Skeletal muscle satellite cell (primary cell): Measurements from ENCODE around the gene GGPS1.

Experiments used
- H3K27me3 ChIP-seq: 2 replicates; pipeline ENCODE4 v1.7.0; 2013; ENCODE audit warnings: low read length; ENCODE audit not compliant: control insufficient read depth, insufficient read depth
- H3K36me3 ChIP-seq: 2 replicates; pipeline ENCODE4 v1.7.0; 2013; ENCODE audit warnings: mild to moderate bottlenecking, control low read depth, low read length; ENCODE audit not compliant: insufficient read depth
- H3K4me1 ChIP-seq: 2 replicates; pipeline ENCODE4 v1.7.0; 2013; ENCODE audit warnings: low read length; ENCODE audit not compliant: control insufficient read depth, insufficient read depth
- H3K4me2 ChIP-seq: 2 replicates; pipeline ENCODE4 v1.7.0; 2013; ENCODE audit warnings: mild to moderate bottlenecking, low read length
- H3K4me3 ChIP-seq: 2 replicates; pipeline ENCODE4 v1.7.0; 2013; ENCODE audit warnings: low read length
- H3K9ac ChIP-seq: 2 replicates; pipeline ENCODE4 v1.7.0; 2013; ENCODE audit warnings: mild to moderate bottlenecking, low read depth, low read length, moderate library complexity
- H3K9me3 ChIP-seq: replicated peaks from 2 replicates; pipeline ENCODE4 v1.7.0; 2013; ENCODE audit warnings: mild to moderate bottlenecking, control low read depth, low read length

The GGPS1 gene

DNA sequence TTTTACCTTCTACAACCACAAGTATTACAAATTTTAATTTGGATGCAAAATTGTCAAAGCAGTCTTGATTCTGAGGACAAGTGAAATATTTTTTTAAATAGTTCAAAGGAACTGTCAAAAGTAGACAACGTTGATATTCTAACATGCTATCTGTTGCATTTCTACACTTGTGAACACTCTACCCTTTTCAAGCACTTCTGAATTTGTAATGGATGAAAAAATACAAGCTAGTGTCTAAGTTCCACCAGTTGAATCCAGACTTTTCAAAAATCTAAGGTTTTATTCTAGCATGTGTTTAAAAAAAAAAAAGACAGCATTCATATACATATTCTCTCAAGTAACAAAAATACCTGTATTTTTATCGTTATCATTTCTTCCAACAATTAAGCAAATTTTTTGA is 2.5 kb upstream of the GGPS1 start:
- Histone ChIP-seq H3K27me3 (no peaks in the 10 kb centered on the region), H3K4me3 (peak overlapping the region; percentile 90), H3K9ac (peak overlapping the region; percentile 93), H3K9me3 (no peaks in the 10 kb centered on the region), H3K4me2 (peak overlapping the region; percentile 97), H3K36me3 (peaks cover 6% of the 10 kb centered on the region), H3K4me1 (peaks cover 28% of the 10 kb centered on the region)

DNA sequence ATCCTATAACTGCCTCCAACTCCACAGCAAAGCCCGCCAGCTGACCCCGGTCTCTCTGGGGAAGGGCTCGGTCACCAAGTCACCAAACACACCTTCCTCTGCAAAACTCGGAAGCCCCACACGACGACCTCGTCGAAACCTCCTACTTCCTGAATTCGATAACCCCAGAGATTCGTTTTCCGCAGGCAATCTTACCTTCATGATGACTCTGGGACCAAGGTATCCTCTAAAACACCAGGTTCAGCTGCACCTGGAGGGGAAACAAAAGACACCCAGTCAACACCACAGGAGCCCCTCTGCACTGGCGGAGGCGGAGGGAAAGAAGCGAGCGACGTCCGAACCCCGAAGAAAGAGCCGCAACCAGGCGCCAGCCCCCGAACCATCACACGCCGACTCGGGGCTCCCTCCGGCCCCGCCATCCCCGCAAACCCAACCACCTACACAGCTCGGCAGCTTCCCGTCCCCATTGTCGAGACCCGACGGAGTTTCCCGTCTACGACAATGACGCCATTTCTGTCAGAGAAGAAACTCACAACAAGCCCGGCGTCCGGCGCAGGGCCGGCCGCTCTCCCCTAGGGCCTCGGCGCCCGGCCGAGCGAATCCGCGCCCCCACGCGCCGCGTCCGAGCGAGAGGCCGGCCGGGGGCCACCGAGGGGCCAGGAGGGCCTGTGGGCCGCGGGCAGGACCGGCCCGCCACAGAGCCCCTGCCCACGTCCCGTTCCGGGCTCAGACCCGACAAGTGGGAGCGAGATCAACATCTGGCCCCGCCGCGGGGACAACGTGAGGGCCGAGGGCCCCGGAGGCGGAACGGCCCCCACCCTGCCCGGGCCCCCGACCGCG is 1.4 kb upstream of the GGPS1 start:
- Histone ChIP-seq H3K4me3 (peak overlapping the region; percentile 90), H3K9ac (peak overlapping the region; percentile 93), H3K27me3 (no peaks in the 10 kb centered on the region), H3K9me3 (no peaks in the 10 kb centered on the region), H3K4me2 (peak overlapping the region; percentile 97), H3K36me3 (no peaks in the 10 kb centered on the region), H3K4me1 (peaks cover 34% of the 10 kb centered on the region)

DNA sequence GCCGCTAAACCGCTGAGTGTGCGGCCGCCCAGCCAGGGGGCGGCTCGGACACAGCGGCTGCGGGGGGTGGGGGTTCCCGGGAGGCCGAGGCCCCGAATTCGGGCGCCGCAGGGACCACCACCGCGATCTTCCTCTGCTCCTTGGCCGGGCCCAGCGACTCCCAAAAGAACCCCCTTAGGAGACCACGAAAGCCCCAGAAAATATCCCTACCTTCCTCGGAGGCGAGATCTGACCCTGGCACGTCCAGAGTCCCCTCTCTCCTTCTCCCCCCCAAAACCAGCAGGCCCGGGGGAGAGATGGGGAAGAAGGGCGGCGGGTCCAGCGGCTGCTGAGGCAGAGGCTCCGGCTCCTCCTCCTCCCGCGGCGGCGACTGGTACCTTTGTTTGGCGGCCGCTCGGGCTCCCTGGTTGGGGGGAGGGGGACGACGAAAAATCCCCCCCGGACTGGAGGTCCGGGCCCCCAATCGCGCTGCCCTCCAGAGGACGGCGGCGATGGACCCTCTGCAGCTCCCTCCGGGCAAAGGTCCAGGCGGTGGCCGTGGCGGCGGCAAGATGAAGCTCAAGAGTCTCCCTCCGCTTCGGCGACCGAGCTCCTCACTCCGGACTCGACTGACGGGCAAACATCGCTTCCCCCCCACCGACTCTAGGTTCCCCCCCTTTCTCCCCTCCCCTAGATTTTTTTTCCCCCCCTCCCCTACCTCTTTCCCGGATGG is 655 bp upstream of the GGPS1 start, which contains the start of gene ARID4B:
TSS of gene ARID4B (minus strand) at position 621 of the 712 bp plus-strand sequence. CDS start 1,260 bp downstream, outside the sequence.
- peak within 1 kb of the TSS; percentile 95 for H3K9ac ChIP-seq
- peaks cover 34% of the 10 kb centered on the region for H3K4me1 ChIP-seq
- H3K4me3 ChIP-seq = peak within 1 kb of the TSS; percentile 90
- H3K4me2 ChIP-seq = peak within 1 kb of the TSS; percentile 97
- H3K9me3 ChIP-seq = no peaks in the 10 kb centered on the region
- H3K27me3 ChIP-seq = no peaks in the 10 kb centered on the region
- no peaks in the 10 kb centered on the region for H3K36me3 ChIP-seq

DNA sequence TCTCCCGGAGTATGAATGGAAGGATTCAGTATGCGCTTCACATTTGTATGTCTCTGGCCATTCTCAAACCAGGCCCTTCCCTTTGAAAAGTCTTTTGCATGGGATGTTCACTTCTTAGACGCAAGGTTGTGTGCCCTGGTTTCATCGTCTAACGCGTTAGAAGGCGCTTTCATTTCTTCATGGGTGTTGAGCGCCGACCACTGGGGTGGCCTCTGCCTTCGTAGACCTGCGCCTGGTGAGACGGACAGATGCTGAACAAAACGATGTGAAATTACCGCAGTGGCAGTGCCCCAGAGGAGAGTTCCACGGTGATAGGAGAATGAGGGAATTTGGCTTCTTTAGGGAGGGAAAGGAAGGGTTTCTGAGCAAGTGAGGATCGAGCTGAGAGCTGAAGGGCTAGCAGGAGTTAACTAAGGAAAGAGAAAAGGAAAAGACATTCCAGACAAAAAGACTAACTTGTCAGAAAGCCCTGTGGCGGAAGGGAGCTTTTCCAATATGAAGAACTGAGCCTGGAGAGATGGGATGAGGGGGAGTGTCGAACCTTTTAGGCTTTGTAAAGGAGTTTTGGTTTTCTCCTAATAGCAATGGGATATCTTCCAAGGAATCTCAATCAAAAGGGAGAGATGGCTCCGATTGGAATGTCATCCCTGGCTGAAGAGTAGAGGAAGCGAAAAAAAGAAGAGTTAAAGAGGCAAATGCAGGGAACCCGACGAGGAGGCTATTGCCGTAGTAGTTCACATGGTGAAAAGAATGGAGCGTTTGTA is 951 bp downstream of the GGPS1 start:
- peaks cover 33% of the 10 kb centered on the region for H3K4me1 ChIP-seq
- H3K36me3 ChIP-seq = no peaks in the 10 kb centered on the region
- H3K4me3 ChIP-seq = peak overlapping the region; percentile 83
- peak overlapping the region; percentile 87 for H3K4me2 ChIP-seq
- no peaks in the 10 kb centered on the region for H3K27me3 ChIP-seq
- peak overlapping the region; percentile 95 for H3K9ac ChIP-seq
- no peaks in the 10 kb centered on the region for H3K9me3 ChIP-seq

DNA sequence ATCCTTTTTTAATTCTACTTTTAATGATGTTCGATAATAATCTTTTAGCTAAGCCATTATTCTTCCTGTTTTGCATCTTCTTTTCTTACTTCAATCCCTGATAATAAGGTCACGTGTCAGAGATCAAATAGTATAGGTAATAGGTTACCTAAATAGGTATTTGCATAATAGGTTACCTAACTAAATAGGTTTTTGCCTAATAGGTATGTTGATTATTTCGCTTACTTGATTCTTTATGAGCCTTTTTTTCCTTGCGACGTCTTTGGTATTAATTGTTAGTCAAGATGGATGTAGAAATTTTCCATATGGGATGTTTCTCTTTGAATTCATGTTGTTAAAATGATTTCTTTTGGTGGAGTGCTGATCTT is 2.5 kb downstream of the GGPS1 start:
- no peaks in the 10 kb centered on the region for H3K9me3 ChIP-seq
- peaks cover 9% of the 10 kb centered on the region for H3K36me3 ChIP-seq
- H3K27me3 ChIP-seq = no peaks in the 10 kb centered on the region
- peak overlapping the region; percentile 87 for H3K4me2 ChIP-seq
- peak overlapping the region; percentile 35 for H3K4me3 ChIP-seq
- no peak overlapping the region for H3K9ac ChIP-seq
- H3K4me1 ChIP-seq = peaks cover 17% of the 10 kb centered on the region

DNA sequence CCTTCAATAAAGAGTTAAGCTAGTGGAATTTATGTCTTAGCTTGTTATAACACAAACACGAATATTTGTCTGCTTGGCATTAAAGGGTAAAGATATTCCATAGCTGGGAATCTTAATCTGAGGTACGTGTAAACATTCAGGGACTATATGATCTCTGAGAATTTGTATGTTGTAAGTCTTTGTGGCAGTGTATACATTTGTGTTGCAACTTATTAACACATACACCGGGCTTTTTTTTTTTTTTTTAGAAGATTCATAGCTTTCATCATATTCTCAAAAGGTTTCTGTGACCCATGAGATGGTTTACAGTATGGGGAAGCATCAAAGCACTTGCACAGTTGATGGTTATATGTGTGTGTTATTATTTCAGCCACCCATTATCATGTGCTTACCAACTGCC is 3.0 kb downstream of the GGPS1 start:
- Histone ChIP-seq H3K4me3 (peak overlapping the region; percentile 35), H3K9me3 (no peaks in the 10 kb centered on the region), H3K9ac (no peak overlapping the region), H3K27me3 (no peaks in the 10 kb centered on the region), H3K36me3 (peaks cover 10% of the 10 kb centered on the region), H3K4me1 (peaks cover 14% of the 10 kb centered on the region), H3K4me2 (peak overlapping the region; percentile 87)

DNA sequence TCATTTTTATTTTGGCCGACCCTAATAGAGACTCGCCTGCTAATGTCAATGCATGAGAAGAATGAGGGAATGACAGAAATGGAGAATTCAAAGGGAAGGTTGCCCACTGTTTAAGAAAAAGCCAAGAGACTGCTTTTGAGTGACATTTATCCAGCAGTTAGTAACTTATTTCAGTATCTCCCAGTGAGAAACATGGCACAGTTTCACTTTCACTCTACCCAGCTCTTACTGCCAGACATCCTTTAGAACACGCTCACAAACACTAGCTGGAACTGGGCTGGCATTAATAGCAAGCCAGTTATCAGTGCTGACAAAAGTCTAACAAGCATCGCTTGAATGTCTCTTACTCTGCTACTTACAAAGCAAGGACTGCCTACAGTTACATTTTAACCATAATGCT is 8.5 kb downstream of the GGPS1 start:
- Histone ChIP-seq H3K4me3 (no peak overlapping the region), H3K9ac (no peak overlapping the region), H3K4me1 (no peaks in the 10 kb centered on the region), H3K4me2 (no peak overlapping the region), H3K36me3 (peaks cover 10% of the 10 kb centered on the region), H3K27me3 (no peaks in the 10 kb centered on the region), H3K9me3 (no peaks in the 10 kb centered on the region)

DNA sequence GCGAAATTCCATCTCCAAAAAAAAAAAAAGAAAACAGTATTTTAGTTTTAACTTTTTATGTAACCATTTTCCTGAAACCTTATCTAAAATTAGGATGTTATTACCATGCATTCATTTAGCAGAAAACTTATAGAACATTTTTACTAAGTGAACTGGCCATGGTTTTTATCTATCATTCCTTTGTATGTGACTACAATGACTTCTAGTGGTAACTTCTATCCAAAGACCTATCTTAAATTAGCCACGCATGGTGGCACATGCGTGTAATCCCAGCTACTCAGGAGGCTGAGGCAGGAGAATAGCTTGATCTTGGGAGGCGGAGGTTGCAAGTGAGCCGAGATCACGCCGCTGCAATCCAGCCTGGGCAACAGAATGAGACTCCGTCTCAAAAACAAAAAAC is 11.4 kb downstream of the GGPS1 start:
- H3K9me3 ChIP-seq = no peaks in the 10 kb centered on the region
- no peaks in the 10 kb centered on the region for H3K27me3 ChIP-seq
- H3K36me3 ChIP-seq = peaks cover 10% of the 10 kb centered on the region
- H3K4me2 ChIP-seq = no peak overlapping the region
- H3K4me1 ChIP-seq = no peaks in the 10 kb centered on the region
- no peak overlapping the region for H3K4me3 ChIP-seq
- no peak overlapping the region for H3K9ac ChIP-seq

DNA sequence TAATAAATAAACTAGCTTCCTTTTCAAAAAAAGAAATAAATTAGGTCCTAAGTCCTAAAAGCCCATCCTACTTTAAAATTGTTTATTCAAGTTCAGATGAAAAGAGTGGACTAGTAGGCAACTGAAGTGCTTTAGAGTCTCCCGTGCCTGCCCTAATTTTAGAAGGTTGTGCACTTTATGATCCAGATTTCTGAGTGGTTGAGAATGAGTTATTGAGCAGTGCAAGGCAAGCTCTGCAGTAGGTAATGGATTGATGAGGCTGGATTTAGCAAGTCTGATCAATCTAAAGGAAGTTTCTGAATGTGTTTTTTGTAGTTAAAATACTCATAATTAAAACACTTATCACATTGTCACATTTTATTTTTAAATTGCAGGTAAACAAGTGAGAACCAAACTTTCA is 13.0 kb downstream of the GGPS1 start:
- H3K9me3 ChIP-seq = no peaks in the 10 kb centered on the region
- no peak overlapping the region for H3K9ac ChIP-seq
- no peak overlapping the region for H3K4me2 ChIP-seq
- no peaks in the 10 kb centered on the region for H3K36me3 ChIP-seq
- H3K4me1 ChIP-seq = no peaks in the 10 kb centered on the region
- no peaks in the 10 kb centered on the region for H3K27me3 ChIP-seq
- H3K4me3 ChIP-seq = no peak overlapping the region

DNA sequence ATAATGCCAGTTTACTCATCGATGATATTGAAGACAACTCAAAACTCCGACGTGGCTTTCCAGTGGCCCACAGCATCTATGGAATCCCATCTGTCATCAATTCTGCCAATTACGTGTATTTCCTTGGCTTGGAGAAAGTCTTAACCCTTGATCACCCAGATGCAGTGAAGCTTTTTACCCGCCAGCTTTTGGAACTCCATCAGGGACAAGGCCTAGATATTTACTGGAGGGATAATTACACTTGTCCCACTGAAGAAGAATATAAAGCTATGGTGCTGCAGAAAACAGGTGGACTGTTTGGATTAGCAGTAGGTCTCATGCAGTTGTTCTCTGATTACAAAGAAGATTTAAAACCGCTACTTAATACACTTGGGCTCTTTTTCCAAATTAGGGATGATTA is 13.7 kb downstream of the GGPS1 start:
- H3K36me3 ChIP-seq = no peaks in the 10 kb centered on the region
- no peaks in the 10 kb centered on the region for H3K4me1 ChIP-seq
- H3K9me3 ChIP-seq = no peaks in the 10 kb centered on the region
- no peak overlapping the region for H3K9ac ChIP-seq
- no peaks in the 10 kb centered on the region for H3K27me3 ChIP-seq
- no peak overlapping the region for H3K4me3 ChIP-seq
- no peak overlapping the region for H3K4me2 ChIP-seq

DNA sequence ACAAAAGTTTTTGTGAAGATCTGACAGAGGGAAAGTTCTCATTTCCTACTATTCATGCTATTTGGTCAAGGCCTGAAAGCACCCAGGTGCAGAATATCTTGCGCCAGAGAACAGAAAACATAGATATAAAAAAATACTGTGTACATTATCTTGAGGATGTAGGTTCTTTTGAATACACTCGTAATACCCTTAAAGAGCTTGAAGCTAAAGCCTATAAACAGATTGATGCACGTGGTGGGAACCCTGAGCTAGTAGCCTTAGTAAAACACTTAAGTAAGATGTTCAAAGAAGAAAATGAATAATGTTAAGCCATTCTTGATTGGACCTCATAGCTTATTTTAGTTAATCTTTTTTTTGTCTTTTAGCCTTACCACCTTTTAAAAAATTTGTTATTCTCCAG is 14.1 kb downstream of the GGPS1 start:
- H3K27me3 ChIP-seq = no peaks in the 10 kb centered on the region
- H3K36me3 ChIP-seq = no peaks in the 10 kb centered on the region
- no peak overlapping the region for H3K4me2 ChIP-seq
- no peaks in the 10 kb centered on the region for H3K9me3 ChIP-seq
- no peak overlapping the region for H3K9ac ChIP-seq
- H3K4me3 ChIP-seq = no peak overlapping the region
- no peaks in the 10 kb centered on the region for H3K4me1 ChIP-seq
